ENCODE measurements around the gene TEKTIP1.

DNA sequence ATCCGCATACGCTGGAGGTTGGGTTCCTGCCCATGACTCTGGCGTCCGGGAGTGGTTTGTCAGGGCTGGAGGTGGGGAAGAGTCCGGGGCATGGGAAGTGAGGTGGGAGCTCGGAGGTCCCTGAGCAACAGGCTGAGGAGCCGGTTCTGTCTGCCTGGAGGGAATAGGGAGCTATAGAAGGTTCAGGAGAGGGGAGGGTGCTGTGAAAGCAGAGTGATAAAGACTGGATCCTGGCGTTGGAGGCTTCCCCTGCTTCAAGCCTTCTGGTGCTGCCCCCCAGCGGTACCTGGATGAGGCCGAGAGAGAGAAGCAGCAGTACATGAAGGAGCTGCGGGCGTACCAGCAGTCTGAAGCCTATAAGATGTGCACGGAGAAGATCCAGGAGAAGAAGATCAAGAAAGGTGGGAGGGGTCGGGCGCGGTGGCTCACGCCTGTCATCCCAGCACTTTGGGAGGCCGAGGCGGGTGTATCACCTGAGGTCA is 36.3 kb downstream of the TEKTIP1 start:
- TF ChIP-seq, protein P1, sequence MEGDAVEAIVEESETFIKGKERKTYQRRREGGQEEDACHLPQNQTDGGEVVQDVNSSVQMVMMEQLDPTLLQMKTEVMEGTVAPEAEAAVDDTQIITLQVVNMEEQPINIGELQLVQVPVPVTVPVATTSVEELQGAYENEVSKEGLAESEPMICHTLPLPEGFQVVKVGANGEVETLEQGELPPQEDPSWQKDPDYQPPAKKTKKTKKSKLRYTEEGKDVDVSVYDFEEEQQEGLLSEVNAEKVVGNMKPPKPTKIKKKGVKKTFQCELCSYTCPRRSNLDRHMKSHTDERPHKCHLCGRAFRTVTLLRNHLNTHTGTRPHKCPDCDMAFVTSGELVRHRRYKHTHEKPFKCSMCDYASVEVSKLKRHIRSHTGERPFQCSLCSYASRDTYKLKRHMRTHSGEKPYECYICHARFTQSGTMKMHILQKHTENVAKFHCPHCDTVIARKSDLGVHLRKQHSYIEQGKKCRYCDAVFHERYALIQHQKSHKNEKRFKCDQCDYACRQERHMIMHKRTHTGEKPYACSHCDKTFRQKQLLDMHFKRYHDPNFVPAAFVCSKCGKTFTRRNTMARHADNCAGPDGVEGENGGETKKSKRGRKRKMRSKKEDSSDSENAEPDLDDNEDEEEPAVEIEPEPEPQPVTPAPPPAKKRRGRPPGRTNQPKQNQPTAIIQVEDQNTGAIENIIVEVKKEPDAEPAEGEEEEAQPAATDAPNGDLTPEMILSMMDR (conservative IDR thresholded peaks at IDR 0.05; ENCODE audit: low read length) = peak; percentile 45; the same call in 1 of the 2 replicates
- no peak for TF ChIP-seq EZH2phosphoT487 (IDR thresholded peaks at IDR 0.05; ENCODE audit: borderline replicate concordance)
